NCI-H1436 treated with DMSO at 0.1 percent for 48 hours (cell line): ENCODE data around the gene ZC3H12A.

Source experiments
- DNase-seq: peaks from one replicate; lab custom pipeline; 2025; lab: John Stamatoyannopoulos, UW

ZC3H12A gene

DNA sequence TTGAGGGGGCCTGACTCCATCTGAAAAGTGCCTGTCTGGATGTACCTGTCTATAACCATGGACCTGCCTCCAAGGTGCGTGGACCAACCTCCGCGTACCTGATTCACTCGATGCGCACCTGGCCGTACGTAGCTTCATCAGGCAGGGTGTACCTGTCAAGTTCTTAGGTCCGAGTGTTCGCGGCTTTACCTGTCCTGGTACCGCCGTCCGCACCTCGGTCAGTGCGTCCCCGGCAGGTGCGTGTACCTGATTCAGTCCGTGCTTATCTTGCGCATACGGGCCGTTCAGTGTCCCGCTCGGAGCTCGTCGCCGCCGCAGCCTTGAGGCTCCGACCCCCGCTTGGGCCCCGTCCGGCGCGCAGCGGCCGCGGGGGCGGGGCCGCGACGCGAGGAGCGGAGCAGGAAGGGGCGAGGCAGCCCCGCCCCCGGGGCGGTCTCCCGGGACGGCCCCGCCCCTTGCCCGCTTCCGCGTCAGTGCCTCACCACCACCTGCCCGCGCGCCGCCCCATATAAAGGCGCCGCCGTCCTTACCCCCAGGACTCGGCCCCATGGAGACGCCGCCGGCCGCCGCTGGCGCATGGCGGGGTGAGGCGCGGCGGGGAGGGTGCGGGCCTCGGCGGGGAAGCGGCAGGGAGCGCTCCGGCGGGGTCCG, at the start of gene ZC3H12A:
Gene ZC3H12A, plus strand, starts transcription at position 535 of the 651 bp plus-strand sequence. CDS start 917 bp downstream, outside the sequence.
- no peak for DNase-seq

DNA sequence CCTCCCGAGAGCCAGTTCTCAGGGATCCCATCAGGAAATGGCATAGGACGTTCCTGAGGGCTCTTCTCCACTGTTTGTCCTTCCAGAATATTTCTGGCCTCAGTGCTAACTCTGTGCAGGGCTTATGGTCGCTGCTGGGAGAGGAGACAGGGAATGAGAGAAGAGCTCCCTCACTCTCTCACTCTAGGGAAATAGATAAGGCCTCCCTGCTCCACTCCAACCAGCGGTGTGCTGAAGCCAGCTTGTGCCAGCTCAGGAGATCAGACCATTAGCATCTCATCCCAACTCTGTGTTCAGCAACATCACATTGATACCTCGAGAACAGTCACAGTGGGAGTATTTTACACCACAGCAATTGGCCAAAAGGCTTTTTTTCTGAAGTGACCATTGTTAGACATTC, 49.2 kb upstream of the ZC3H12A start:
- DNase-seq = no peak

DNA sequence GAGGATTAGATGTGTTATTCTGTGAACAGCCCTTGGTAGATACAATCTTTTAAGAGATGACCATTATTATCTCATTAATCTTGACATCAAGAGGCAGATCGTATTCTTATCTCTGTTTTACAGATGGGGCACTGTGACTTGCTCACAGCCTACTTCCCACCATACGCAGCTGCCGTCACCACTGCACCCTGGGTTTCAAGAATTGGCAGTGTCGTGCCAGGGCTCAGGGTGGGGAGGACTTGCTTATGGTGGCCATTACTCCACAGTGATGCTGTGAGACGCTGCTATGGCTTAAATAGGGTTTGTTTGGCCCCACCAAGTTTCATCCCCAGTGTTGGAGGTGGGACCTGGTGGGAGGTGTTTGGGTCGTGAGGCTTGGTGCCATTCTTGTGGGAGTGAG, 45.4 kb upstream of the ZC3H12A start:
- no peak for DNase-seq

DNA sequence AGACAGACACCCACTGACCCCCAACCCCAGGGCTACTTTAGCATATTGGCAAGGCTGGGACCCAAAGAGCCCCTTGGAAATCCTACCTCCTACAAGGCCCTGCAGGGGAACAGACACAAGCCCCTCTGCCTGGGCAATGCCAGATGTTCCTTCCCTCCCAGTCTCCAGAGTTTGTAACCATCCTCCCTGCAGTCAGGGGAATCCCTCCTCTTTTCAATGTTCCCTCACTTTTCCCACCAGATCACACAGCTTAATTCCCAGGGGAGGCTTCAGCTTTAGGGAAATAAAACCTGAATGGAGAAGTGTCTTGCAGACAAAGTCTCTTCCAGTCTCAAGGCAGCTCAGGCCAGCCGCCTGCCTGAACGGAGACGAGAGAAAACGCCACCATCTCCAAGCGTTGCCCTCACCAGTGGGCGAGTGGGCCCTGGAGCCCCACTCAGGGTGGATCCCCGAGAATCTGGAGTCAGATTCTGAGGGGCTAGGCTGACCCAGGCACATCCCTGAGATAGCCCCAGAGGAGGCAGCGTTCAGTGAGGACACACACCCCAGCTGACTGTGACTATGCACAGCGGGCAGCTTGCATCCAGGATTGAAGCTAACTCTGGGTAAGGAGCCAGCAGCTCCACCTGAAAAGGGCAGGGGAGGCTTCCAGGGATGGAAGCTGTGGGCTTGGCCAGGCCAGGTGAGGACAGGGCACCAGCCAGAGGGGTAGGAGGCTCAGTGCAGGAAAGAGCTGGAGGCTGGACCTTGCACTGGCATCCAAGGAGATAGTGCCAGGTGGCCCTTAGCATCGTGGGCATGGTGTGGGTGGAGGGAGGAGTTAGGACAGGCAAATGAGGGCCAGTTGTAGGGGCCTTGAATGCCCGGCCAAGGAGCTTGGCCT, 44.0 kb upstream of the ZC3H12A start:
- no peak for DNase-seq

DNA sequence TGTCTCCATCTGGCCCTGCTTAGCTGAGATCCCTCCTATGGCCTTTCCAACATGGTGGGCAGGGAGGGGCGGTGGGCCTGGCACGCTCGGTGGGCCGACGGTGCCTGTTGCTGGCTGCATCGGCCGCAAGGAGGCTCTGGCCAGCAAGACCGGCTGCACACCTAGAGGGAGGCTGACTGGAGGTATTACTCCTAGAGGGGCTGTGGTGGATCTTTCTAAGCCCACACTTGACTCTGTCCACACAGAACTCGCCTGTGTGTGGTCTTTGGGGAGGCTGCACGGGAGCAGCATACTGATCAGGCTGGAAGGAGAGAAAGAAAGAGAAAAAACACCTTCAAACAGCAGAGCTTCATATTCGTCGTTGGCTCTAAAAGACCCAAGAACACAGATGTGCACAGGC, 41.7 kb upstream of the ZC3H12A start:
- no peak for DNase-seq

DNA sequence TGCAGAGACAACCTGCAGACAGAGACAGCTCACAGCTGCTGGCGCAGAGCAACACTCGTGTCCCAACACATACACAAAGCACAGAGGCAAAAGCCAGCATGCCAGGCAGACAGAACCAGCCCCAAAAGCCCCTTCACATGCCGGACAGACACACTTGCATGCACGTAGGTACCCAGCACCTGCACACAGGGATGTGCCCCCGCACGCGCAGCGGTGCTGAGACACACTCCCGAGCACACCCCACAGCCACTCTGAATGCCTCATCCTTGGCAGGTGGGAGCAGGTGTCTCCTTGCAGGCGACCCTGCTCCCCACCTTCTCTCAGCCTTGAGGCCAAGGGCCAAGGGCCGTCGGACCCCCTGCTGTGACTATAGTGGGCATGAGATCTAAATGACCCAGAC, 41.2 kb upstream of the ZC3H12A start:
- no peak for DNase-seq

DNA sequence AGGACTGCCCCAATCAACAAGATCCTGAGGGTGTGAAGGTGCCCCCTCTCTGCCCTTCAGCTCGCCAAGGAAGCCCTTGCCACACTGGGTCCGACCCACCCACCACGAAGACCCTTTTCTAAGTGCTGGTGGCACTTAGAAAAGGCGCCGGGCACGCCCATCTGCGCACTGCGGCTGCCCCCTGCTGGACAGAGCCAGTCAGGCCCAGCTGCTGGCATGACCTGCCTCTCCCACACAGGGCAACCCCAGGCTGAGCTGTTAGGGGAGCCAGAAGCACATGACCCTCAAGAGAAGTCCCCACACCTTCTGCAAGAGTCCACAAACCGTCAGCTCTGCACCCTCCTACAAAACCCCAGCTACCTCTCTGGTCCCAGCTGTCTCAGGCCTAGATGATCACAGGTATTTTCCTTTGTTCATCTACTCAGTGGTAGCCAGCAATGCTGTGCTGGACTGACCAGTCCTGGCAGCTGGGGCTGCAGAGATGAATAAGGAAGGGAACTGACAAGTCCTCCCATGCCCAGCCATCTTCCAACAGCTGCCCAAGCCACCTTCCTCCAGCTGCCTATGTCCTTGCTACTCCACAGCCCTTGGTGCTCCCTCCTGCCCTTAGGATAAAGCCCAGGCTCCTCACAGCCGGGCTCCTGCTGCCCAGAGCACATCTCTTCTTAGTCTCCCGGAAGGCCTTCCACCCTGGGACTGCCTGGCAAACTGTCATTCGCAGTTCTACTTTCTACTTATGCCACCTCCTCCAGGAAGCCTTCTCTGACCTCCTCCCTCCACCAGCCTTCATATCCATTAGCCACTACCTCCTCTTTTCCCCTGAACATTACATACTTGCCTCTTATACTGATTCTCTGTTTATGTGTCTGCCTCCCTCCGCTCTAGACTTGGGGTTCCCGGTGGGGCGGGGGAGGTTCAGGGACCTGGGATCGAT, 39.8 kb upstream of the ZC3H12A start:
- DNase-seq = peak; percentile 11

DNA sequence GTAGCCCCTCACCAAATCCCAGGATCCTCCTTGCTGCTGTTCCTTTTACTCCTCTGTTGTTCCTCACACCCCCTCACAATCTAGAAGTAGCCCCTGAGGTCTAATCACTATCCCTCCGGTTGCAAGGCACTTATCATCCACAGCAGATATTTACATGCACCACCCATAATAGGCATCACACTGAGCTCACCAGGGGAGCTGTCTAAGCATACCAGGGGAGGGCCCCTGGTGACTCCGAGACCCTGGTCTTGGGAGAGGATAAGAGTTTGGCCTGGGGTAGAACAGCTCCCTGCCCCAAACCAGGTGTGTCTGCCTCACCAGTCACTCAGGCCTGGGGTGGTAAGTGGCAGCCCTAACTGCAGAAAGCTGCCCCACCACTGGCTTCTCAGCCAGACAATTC, 37.3 kb upstream of the ZC3H12A start:
- no peak for DNase-seq

DNA sequence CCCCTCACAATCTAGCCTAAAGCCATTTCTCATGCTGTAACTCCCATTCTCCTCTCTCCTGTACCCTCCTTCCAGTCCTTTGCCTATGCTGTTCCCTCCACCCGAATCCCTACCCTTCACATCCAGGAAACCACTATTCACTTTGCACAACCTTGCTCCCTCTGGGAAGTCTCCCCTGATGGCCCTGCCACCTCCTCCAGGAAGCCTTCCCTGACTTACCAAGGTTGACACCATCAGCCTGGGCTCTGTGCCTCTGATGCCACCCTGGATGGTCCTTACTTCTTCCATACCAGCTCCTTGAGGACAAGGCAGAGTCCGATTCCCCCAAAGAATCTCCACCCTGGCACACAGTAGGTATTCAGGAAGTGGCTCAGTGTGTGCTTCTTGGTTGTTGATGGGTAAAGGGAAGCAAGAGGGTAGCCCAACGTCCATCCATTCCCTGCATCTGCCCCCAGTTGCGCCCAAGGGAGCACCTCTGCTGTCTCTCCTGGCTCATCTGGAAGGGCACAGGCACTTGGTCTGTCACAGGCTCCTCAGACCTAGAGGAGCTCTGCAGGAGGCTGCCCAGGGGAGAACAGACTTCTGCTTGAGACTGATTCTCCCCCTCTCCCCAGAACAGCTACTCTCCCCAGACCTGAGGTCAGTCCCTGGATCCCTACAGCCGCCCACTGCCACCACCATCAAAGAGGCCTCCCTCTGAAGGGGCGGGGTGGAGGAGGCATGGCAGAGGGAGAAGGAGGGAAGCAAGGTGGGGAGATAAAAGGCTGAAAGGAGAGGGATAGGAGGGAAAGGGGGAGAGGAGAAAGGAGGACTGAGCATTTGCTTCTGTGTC, 36.1 kb upstream of the ZC3H12A start:
- DNase-seq = no peak

DNA sequence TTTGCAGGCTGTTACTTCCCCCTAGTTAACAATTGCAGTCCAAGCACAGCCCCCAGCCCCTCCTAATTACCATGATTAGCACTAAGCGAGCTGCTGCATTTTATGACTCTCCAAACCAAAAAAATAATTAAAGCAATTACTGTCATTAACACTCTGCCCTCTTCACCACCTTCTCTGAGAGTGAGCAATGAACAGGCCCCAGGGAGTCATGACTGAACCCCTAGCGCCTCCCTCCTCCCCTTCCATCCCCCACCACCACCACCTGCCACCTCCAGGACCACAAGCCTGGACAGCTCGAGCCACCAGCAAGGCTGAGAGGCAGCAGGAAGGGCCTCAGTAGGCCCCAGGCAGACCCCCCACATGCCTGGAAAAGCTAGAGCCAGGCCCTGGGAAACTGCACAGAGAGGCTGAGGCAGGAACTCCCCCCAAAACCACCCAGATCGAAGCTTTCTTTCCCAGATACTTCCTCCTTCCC, 35.5 kb upstream of the ZC3H12A start:
- DNase-seq = peak; percentile 44

DNA sequence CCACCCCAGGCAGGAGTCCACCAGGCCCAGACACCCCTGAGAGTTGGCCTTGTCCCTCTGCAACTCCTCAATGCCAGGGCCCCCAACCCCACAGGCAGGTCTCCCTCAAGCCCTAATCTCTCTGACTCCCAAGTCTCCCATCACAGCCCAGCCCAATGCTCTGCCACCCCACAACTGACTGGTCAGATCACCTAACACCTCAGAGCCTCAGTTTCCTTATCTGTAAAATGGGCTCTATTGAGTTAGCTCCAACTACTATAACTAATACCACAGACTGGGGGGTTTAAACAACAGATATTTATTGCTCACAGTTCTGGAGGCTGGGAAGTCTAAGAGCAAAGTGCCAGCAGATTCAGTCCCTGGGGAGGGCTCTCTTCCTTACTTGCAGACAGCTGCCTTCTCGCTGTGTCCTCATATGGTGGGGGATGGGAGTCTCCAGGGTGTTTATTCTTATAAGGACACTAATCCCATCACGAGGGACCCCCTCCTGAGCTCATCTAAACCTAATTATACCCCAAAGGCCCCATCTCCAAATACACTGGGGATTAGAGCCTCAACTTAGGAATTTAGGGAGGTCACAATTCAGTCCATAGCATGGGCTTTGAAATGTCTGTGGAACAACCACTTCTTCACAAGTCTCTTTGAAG, 34.9 kb upstream of the ZC3H12A start:
- no peak for DNase-seq

DNA sequence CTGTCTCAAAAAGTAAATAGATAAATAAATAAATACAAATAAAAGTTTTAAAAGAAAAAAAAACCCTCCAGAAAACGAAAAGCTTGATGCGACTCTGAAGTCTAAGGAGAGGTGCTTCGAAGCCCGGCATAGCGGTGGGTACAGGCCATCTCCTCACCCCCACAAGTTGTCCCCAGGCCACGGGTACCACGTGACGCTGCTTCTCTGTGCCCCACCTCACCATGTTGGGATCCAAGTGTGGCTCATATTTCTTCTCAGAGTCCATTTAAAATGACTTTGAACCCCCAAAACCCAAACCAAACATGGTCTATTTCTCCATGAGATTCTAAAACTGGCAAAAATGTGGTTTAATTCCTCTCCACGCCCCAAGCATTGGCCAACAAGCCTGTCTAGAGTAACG, 32.9 kb upstream of the ZC3H12A start:
- no peak for DNase-seq

DNA sequence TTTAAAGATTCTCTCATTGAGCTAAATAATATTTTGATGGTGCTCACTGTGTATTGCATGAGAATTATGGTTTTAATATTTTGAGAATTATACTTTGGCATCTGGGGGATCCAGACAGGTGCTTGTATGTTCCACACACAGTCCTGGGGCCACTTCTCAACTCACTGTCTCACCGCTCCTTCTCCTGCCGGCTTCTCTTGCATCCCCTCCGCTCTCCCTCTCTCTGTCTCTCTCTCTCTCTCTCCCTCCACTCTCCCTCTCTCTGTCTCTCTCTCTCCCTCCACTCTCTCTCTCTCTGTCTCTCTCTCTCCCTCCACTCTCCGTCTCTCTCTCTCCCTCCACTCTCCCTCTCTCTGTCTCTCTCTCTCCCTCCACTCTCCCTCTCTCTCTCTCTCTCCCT, 32.2 kb upstream of the ZC3H12A start:
- DNase-seq = no peak

DNA sequence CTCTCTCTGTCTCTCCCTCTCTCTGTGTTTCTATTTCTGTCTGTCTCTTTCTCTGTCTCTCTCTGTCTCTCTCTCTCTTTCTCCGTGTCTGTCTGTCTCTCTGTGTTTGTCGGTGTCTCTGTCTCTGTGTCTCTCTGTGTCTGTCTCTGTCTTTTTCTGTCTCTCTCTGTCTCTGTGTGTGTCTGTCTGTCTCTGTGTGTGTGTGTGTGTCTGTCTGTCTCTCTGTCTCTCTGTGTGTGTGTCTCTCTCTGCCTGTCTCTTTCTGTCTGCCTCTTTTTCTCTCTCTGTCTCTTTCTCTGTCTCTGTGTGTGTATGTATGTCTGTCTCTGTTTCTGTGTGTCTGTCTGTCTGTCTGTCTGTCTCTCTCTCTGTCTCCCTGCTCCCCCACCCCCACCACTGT, 31.7 kb upstream of the ZC3H12A start:
- DNase-seq = no peak

DNA sequence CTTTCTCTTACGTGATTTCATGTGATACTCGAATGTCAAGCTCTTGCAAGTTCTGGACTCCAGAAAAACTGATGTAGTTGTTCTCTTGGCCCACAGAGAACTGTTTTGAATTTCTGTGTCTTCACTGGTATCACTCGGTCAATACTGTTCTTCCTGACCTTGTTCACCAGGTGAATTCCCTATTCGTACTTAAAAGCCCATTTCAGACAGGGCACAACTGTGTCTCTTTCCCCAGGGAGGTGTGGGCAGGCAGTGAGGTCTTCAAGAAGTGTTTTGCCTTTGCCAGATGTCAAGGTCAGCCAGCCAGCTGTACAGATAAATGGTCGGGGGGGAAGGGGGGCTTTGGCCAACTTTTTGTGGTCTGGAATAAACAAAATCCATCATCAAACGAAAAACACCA, 27.5 kb upstream of the ZC3H12A start:
- no peak for DNase-seq

DNA sequence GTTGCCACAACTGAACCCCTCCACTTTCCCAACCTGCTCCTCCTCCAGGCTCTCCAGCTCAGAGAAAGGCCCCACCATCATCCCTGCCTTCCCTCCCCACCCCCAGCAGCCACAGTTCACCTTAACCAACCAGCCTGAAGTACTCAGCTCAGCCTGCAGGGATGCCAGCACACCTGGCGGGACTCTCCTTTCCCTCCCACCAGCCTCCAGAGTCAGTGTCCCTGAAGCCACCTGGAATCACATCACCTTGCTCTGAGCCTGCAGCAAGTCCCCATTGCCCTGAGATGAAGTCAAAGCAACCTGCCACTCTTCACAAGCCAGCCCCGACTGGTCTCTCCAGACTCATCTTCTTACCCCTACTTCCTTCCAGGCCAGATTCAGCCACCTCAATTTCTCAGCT, 26.2 kb upstream of the ZC3H12A start:
- no peak for DNase-seq

DNA sequence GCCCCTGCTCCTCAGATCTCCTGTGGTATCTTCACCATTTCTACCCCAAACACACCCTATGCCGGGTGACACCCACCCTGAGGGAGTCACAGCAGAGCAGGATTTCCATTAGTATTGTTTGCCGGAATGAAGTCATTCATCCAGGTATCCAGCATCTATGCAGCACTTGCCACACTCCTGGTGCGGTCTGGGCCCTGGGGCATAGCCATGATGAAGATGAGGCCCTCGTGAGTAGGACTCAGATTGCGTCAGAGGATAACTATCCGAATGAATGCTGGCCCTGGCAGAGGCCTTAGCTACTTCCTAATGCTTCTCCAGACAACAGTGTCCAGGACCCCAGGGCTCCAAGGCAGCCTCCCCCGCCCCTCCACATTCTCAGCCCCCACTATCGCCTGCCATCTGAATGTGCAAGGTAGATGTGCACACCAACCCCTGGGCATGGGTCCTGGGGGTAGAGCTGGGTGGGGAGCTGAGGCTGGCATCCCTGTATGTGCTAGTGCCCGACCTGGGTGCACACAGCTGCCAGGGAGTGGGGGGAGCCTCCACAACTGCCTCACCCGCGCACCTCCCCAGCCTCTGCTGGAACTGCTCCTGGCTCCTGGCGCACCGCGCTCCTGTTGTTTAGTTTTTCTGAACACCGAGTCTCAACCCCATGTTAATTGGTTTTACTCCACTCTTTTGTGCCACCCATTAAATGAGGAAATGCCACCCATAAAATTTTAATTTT, 25.5 kb upstream of the ZC3H12A start:
- DNase-seq = no peak

DNA sequence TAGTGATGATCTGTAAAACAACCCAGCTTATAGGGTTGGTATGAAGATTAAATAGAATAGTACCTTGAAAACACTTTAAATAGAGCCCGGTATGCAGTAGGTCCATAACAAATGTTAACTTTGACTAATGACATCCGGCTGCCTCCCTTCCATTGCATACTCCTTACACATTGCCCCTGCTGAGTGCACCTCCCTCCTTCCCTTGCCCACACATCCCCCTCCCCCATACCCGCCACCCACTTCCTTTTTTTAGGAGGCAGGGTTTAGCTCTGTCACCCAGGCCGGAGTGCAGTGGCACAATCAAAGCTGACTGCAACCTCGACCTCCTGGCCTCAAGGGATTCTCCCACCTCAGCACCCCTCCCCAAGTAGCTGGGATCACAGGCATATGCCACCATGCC, 24.4 kb upstream of the ZC3H12A start:
- DNase-seq = no peak

DNA sequence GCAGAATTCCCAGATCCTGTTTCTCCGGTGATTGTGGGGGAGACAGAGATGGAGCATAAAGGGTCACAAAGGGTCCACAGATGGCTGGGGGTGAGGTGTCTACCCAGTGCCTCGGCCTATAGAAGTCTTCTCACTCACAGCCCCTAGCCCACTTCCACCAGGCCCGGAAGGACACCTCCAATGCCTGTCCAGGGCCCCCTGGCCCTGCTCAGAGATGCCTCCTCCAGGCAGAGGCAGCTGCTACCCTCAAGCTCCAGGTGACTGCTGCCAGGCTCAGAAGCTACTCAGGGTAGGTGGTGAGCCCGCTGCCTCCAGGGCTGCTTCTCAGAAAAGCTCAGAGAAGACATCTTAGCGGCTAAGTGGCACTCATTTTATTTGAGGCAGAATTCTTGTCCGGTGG, 22.0 kb upstream of the ZC3H12A start:
- no peak for DNase-seq

DNA sequence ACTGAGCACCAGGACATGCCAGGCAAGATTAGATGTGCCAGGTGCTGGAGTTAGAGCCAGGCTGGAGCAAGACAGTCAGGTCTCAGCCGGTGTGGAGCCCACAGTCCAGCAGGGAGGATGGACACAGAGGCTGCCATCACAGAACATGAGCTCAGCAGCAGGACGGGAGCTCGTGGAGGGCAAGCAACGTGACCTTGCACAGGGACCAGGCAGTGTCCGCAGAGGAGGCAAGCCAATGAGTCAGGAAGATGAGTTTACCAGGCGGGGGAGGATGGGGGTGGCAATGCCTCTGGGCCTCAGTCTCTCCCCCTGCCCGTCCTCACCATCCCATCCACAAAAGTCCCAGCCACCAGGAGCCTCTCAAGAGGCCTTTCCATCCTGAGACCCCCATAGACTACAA, 20.7 kb upstream of the ZC3H12A start:
- DNase-seq = no peak
